Measurements from ENCODE around the gene ROR1.

The ROR1 gene

DNA sequence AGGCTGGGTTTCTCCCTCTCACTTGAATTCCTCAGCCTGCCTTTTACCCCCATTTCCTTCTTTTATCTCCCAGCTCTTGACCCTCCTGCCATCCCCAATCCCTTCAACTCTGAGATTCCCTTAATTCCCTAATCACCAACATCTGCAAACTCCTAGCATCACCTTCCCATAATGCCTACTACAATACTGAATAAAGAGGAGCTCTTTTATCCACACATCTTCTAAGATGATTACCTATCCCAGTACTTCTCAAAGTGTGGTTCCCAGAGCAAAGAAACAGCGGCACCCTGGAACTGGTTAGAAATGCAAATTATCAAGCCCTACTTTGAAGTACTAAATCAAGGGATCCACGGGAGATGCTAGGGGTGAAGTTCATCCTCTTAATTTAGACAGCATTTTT is 408.4 kb downstream of the ROR1 start:
- H3K36me3 Mint-ChIP-seq (ENCODE audit: low read depth): no peaks in the 10 kb centered on the region
- H3K27ac Mint-ChIP-seq: no peak overlapping the region

DNA sequence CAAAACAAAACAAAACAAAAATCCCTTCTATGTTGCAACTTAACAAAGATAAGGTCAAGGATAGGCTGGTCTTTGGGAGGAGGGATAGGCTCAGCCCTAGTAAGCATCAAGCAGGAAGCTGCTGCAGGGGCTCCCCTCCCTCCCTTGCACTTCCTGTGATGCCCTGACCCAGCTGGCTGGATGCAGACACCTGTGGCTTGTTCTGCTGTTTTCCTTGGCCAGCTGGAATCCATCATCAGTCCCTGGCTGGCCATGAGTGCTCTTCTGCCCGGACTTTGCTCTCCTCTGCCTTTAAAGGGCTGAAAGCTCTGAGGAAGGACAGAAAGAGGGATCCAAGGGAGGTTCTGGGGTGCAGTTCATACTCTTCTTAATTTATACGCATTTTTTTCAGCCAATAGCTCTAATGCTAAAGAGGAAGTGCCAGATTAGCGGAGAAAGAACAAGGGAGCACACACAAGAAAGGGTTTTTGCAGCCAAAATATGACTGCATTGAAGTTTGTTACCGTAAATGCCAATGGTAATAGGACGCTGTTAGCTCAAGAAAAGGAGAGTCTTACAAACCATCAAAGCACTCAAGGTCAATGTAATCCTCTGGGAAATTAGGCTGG is 409.7 kb downstream of the ROR1 start:
- Mint-ChIP-seq H3K27ac (no peak overlapping the region), H3K9me3 (no peaks in the 10 kb centered on the region), H3K27me3 (peaks cover 20% of the 10 kb centered on the region), H3K36me3 (ENCODE audit: low read depth) (no peaks in the 10 kb centered on the region), H3K4me3 (no peak overlapping the region), H3K4me1 (ENCODE audit: low read depth) (peaks cover 7% of the 10 kb centered on the region)
- DNase-seq: no peak

More for the DNA sequence above, 408.4 kb downstream of the ROR1 start:
- H3K4me1 Mint-ChIP-seq (ENCODE audit: low read depth): peaks cover 7% of the 10 kb centered on the region
- no peak overlapping the region for H3K4me3 Mint-ChIP-seq
- no peak for DNase-seq
- H3K9me3 Mint-ChIP-seq: no peaks in the 10 kb centered on the region
- peaks cover 30% of the 10 kb centered on the region for H3K27me3 Mint-ChIP-seq

DNA sequence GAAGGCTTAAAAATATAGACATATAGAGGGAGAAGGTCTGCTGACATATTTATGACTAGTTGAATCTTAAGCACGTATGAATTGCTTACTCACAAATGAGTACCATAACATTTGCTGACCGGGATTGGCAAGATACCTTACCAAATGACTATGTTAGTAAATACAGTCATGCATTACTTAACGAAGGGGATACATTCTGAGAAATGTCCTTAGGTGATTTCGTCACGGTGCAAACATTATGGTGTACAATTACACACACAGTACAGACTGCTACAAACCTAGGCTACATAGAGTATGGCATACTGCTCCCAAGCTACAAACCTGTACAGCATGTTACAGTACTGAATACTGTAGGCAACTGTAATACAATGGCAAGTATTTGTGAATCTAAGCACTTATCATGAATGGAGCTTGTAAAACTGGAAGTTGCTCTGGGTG is 410.2 kb downstream of the ROR1 start:
- no peak overlapping the region for H3K4me3 Mint-ChIP-seq
- peaks cover 19% of the 10 kb centered on the region for H3K27me3 Mint-ChIP-seq
- H3K36me3 Mint-ChIP-seq (ENCODE audit: low read depth): no peaks in the 10 kb centered on the region
- no peak for DNase-seq
- H3K4me1 Mint-ChIP-seq (ENCODE audit: low read depth): peaks cover 7% of the 10 kb centered on the region
- H3K27ac Mint-ChIP-seq: no peak overlapping the region
- no peaks in the 10 kb centered on the region for H3K9me3 Mint-ChIP-seq

- Mint-ChIP-seq H3K4me3 (no peak overlapping the region), H3K9me3 (no peaks in the 10 kb centered on the region), H3K4me1 (ENCODE audit: low read depth) (peaks cover 7% of the 10 kb centered on the region), H3K27ac (no peak overlapping the region), H3K27me3 (peaks cover 11% of the 10 kb centered on the region), H3K36me3 (ENCODE audit: low read depth) (no peaks in the 10 kb centered on the region)
- no peak for DNase-seq
Measured at GRCh38 chr1:64186138-64186897, 412.5 kb downstream of the ROR1 start.

- H3K27me3 Mint-ChIP-seq: peaks cover 8% of the 10 kb centered on the region
- H3K36me3 Mint-ChIP-seq (ENCODE audit: low read depth): no peaks in the 10 kb centered on the region
- no peak overlapping the region for H3K4me3 Mint-ChIP-seq
- no peak overlapping the region for H3K27ac Mint-ChIP-seq
- DNase-seq: no peak
- H3K9me3 Mint-ChIP-seq: no peaks in the 10 kb centered on the region
- peaks cover 7% of the 10 kb centered on the region for H3K4me1 Mint-ChIP-seq (ENCODE audit: low read depth)
Measured at GRCh38 chr1:64186898-64187280, 413.1 kb downstream of the ROR1 start.

DNA sequence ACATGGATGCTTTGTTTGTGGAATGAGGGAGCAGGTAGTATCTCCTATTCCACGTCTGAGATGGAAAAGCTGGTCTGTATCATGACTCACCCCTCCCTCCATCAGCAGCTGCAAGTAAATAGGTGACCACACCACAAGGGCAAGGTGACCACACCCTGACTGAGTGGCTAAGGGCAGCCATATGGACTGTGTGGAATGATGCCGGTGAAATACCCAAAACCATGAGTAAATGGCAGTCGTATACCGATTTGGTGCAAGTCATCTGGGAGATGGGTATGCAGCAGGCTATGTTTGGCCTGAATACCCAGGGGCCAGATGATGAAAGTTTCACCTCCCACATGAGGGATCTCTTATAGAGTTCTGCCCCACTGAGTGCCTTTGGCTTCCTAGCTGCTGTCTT is 413.8 kb downstream of the ROR1 start:
- peaks cover 3% of the 10 kb centered on the region for H3K27me3 Mint-ChIP-seq
- no peak overlapping the region for H3K27ac Mint-ChIP-seq
- peaks cover 7% of the 10 kb centered on the region for H3K4me1 Mint-ChIP-seq (ENCODE audit: low read depth)
- H3K4me3 Mint-ChIP-seq: no peak overlapping the region
- H3K9me3 Mint-ChIP-seq: no peaks in the 10 kb centered on the region
- no peaks in the 10 kb centered on the region for H3K36me3 Mint-ChIP-seq (ENCODE audit: low read depth)
- DNase-seq: no peak

DNA sequence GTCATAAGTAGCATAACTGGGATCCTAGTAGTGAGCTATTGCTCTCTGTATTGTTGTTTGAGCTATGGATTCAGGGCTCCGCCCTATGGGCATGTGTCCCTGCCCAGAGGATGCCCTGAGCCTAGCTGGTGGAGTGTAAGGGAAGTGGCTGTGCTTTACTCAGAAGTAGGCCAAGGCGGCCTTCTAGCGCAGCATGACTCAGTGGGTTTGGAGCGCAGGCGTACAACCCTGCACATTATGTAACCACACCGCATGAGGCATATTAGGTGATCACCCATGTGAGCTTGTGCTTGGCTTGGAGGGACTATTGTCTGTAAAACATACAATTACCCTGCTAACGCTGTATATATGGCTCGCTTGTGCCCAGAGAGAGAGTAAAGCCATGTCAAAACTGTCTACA is 418.5 kb downstream of the ROR1 start:
- no peaks in the 10 kb centered on the region for H3K9me3 Mint-ChIP-seq
- no peaks in the 10 kb centered on the region for H3K4me1 Mint-ChIP-seq (ENCODE audit: low read depth)
- H3K36me3 Mint-ChIP-seq (ENCODE audit: low read depth): no peaks in the 10 kb centered on the region
- no peak for DNase-seq
- no peak overlapping the region for H3K27ac Mint-ChIP-seq
- peaks cover 3% of the 10 kb centered on the region for H3K27me3 Mint-ChIP-seq
- H3K4me3 Mint-ChIP-seq: no peak overlapping the region

DNA sequence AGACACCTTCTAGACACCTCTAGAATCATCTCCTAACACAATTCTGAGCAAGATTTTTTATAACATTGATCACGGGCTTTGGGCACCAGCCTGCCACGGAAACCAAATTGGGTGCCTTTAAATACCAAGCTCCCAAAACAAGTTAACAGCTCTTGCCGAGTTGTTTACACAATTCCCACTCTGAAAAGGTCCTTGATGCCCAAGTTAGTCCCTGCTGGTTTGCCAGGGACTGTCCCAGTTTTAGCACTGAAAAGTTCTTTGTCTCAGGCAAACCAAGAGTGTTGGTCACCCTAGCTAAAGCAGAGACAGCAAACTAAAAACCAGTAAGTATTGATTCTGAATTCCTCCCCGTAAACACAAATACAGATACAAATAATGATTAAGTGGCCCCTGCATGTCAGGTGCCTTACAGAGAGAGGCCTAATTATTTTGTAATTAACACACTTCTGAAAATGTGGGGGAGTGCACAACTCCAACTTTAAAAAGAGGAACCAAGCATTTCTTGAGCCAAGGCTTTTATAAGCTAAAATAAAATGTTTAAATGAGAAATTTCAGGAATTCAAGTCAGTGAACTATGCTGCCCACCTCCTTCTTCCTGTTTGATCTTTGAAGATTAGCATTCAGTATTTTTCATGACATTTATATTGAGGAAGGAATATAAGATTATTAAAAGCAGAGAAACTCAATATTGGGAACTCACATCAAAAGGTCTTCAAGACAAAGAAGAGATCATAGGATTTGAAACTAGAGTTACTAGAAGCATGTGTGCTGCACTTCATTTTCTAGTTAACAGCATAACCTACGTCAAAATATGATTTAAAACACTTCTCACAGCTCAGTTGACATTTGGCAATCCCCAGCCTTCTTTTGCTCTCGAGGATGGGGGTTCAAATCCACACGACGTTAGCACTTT is 420.6 kb downstream of the ROR1 start:
- Mint-ChIP-seq H3K27ac (no peak overlapping the region), H3K4me1 (ENCODE audit: low read depth) (peaks cover 5% of the 10 kb centered on the region), H3K36me3 (ENCODE audit: low read depth) (no peaks in the 10 kb centered on the region), H3K4me3 (no peak overlapping the region), H3K27me3 (no peaks in the 10 kb centered on the region), H3K9me3 (no peaks in the 10 kb centered on the region)
- DNase-seq: no peak

DNA sequence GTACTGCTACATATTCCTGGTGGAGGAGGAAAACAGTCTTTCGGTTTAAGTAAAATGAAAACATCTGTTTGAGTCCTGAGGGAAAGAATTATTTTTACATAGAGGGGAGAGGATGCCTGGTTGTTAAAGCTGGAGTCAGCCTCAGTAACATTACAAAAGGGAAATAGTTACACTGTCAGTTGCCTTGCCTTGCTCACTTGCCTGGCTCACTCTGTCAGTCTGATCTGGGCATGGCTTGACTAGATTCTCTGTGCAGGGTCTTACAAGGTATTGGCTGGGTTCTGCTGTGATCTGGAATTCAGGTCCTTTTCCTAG is 421.2 kb downstream of the ROR1 start:
- no peaks in the 10 kb centered on the region for H3K27me3 Mint-ChIP-seq
- peaks cover 5% of the 10 kb centered on the region for H3K4me1 Mint-ChIP-seq (ENCODE audit: low read depth)
- no peaks in the 10 kb centered on the region for H3K36me3 Mint-ChIP-seq (ENCODE audit: low read depth)
- H3K9me3 Mint-ChIP-seq: no peaks in the 10 kb centered on the region
- no peak overlapping the region for H3K4me3 Mint-ChIP-seq
- H3K27ac Mint-ChIP-seq: no peak overlapping the region
- no peak for DNase-seq

DNA sequence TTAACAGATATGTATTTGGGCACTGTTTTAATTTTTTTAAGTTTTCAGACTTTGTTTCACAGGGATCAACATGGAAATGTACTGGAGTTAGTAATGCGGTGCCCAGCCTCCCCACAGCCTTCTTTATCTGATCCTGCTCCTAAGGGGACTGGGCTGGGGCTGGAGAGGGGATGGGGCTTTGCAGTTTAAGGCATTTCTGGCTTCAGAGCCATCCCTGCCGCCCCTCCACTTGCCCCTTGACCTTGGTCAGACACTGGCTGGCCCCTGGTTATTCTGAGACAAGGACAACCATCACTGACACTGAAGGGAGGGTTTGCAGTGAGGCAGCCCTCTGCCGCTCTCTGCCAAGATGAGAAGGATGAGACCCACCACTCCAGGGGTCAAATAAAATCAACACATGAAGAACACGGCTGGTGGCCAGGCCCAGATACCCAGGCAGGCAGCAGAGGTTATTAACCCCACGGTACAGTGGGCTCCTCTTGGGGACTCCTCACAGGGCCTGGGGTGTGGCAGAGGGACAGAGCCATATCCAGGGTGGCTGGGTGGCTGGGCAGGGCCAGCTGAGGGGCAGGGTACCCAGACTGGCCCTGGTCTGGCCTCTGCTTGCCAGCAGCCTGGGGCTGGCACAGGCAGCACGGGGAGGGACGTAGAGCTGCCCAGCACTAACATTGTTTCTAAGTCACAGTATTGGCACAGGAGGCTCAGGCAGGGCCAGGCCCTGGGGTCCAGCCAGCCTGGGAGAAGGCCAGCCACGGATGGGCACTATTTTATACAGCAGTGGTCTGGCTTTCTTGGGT is 422.5 kb downstream of the ROR1 start:
- Mint-ChIP-seq H3K27me3 (no peaks in the 10 kb centered on the region), H3K36me3 (ENCODE audit: low read depth) (no peaks in the 10 kb centered on the region), H3K4me3 (no peak overlapping the region), H3K27ac (no peak overlapping the region), H3K9me3 (no peaks in the 10 kb centered on the region), H3K4me1 (ENCODE audit: low read depth) (peaks cover 5% of the 10 kb centered on the region)
- DNase-seq: no peak

DNA sequence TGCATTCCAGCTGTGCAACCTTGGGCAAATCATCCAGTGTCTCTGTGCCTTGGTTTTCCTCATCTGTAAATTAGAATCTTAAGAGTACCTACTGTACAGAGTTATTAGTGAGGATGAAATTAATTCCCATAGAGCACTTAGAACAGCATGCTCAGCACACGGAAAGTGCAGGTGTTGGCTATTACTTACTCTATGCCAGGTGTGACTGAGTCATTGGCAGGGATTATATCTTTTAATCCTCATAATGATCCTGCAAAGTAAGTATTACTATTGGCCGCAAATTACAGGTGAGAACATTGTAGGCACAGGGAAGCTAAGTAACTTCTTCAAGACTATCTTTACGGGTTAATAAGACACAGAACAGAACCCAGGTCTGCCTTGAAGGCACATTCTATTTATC is 423.3 kb downstream of the ROR1 start:
- Mint-ChIP-seq H3K4me3 (no peak overlapping the region), H3K27ac (no peak overlapping the region), H3K36me3 (ENCODE audit: low read depth) (no peaks in the 10 kb centered on the region), H3K27me3 (no peaks in the 10 kb centered on the region), H3K9me3 (no peaks in the 10 kb centered on the region), H3K4me1 (ENCODE audit: low read depth) (peaks cover 5% of the 10 kb centered on the region)
- DNase-seq: no peak

DNA sequence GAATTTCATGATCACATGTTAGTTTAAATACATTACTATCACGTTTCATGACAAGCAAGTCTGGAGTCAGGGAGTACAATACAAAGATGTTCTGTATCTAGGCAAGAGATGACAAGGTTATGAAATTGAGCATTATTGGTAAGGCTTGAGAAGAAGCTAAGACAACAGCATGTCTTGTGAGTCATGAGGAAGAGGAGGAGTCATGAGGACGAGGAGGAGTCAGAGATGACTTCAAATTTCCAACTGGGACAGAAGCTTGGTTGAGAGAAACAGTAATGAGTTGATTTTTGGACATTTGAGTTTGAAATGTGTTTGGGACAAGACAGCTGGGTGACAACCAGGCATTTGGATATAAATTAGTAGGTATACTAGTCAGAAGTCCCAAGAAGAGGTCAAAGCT is 425.3 kb downstream of the ROR1 start:
- Mint-ChIP-seq H3K36me3 (ENCODE audit: low read depth) (no peaks in the 10 kb centered on the region), H3K27me3 (peaks cover 9% of the 10 kb centered on the region), H3K4me3 (no peak overlapping the region)

DNA sequence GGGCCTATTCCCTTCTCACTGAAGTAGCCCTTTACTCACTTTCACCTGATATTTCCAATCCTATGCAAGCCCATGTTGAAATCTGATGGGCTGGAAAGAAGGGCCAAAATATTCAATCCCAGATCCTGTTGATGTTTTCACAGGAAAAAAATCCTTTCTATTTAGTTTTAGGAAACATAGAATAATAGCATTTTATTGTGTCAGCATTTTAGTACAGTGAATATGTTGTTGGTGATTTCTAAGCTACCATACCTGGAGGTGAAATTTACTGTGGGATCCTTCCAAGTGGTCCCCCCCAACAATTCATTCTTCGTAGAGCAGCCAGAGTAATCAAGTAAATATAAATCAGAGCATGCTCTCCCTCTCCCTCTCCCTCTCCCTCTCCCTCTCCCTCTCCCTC is 426.2 kb downstream of the ROR1 start:
- Mint-ChIP-seq H3K27ac (no peak overlapping the region), H3K4me3 (no peak overlapping the region)
- no peak for DNase-seq

More for the DNA sequence above, 425.3 kb downstream of the ROR1 start:
- no peak overlapping the region for H3K27ac Mint-ChIP-seq
- DNase-seq: no peak
- H3K4me1 Mint-ChIP-seq (ENCODE audit: low read depth): peaks cover 5% of the 10 kb centered on the region
- no peaks in the 10 kb centered on the region for H3K9me3 Mint-ChIP-seq

DNA sequence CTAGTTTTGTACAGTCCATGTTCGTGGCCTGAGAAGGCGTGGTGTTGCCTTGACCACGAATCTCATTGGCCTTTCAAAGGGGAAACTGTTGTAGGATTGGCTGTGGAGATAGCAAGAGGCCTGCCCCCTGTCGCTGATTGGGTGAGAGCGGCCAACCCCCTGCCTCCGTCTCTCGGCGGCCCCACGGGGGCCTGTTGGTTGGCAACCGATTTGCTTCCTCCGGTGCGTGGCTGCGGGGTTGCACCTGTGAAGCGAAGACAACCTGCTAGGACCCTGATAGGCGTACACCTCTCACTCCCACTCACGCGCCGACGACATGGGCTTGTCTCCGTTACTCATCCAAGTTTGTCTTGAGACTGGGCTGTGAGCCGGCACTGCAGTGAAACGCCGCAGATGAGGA is 429.6 kb downstream of the ROR1 start, which contains the start of gene UBE2U:
Gene UBE2U, plus strand, starts transcription at position 204 of the 400 bp plus-strand sequence. CDS start 428 bp downstream, outside the sequence.
- Mint-ChIP-seq H3K4me1 (ENCODE audit: low read depth) (peaks cover 5% of the 10 kb centered on the region), H3K27ac (no peak within 1 kb of the TSS), H3K36me3 (ENCODE audit: low read depth) (no peaks in the 10 kb centered on the region), H3K9me3 (no peaks in the 10 kb centered on the region), H3K4me3 (no peak within 1 kb of the TSS), H3K27me3 (peaks cover 22% of the 10 kb centered on the region)
- no peak for DNase-seq

More for the DNA sequence above, 426.2 kb downstream of the ROR1 start:
- peaks cover 5% of the 10 kb centered on the region for H3K4me1 Mint-ChIP-seq (ENCODE audit: low read depth)
- H3K27me3 Mint-ChIP-seq: peaks cover 14% of the 10 kb centered on the region
- no peaks in the 10 kb centered on the region for H3K36me3 Mint-ChIP-seq (ENCODE audit: low read depth)
- no peaks in the 10 kb centered on the region for H3K9me3 Mint-ChIP-seq

All from activated T-cell treated with anti-CD3 and anti-CD28 coated beads, Interleukin-2, amount 50 U/mL, for 24 hours (primary cell).